GM10248 (cell line): ENCODE data around the gene MUC2.

Experiments used
- CTCF ChIA-PET: fragments of 300-600 bp; sonication (Branson Sonifier 250); formaldehyde crosslinking; extraction: SDS; loops from one replicate; lab custom pipeline; 2021; ENCODE audit warnings: antibody characterized with exemption; lab: Yijun Ruan, JAX
- POLR2A ChIA-PET: fragments of 350-650 bp; sonication (Branson Sonifier 250); formaldehyde crosslinking; extraction: SDS; loops from one replicate; lab custom pipeline; 2020; ENCODE audit warnings: antibody characterized with exemption; lab: Yijun Ruan, JAX
- DNase-seq: peaks from one replicate; pipeline ENCODE4 v3.0.0; 2012; ENCODE audit errors: extremely low spot score
- TF ChIP-seq, protein P1 (sequence below): IDR thresholded peaks from 2 replicates; pipeline ENCODE4 v1.5.1; 2012; ENCODE audit warnings: mild to moderate bottlenecking, low read depth; ENCODE audit errors: extremely low read depth, missing control alignments, control extremely low read depth

MUC2 gene

DNA sequence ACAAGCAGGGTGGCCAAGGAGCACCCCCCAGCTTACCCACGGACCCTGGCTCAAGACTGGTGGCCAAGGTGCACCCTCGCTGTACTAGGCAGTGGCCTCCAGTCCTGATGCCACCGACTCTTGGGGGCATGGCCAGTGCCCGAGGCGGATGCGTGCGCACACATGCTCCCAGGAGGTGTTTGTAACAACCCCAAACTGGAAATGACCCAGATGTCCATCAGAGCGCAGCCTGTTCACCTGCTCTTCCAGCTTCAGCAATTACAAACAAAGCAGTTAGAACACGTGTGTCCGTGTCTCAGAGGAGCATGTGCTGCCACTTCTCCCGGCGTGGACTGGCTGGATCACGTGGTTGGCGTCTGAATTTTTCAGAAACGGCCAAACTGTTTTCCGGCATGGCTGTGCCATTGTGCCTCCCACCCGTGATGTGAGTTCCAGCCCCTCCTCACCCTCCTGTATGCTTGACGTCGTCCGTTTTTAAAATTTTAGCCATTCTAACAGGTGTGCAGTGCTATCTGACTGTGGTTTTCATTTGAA lies 31.0 kb upstream of the MUC2 start:
- TF ChIP-seq, protein P1, sequence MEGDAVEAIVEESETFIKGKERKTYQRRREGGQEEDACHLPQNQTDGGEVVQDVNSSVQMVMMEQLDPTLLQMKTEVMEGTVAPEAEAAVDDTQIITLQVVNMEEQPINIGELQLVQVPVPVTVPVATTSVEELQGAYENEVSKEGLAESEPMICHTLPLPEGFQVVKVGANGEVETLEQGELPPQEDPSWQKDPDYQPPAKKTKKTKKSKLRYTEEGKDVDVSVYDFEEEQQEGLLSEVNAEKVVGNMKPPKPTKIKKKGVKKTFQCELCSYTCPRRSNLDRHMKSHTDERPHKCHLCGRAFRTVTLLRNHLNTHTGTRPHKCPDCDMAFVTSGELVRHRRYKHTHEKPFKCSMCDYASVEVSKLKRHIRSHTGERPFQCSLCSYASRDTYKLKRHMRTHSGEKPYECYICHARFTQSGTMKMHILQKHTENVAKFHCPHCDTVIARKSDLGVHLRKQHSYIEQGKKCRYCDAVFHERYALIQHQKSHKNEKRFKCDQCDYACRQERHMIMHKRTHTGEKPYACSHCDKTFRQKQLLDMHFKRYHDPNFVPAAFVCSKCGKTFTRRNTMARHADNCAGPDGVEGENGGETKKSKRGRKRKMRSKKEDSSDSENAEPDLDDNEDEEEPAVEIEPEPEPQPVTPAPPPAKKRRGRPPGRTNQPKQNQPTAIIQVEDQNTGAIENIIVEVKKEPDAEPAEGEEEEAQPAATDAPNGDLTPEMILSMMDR, result no peak
- POLR2A ChIA-PET, result interaction anchor here (0.6 kb wide), 2 partner anchors 538 to 1356 kb away, joined by 3 read pairs; no protein-coding TSS in a partner anchor
- no peak for DNase-seq
- CTCF ChIA-PET, result interaction anchor here (2.5 kb wide), 1 partner anchor 196 kb away, joined by 7 read pairs; no protein-coding TSS in a partner anchor

- ChIA-PET CTCF (no interaction called here), POLR2A (no interaction called here)
- TF ChIP-seq, protein P1, result no peak
- DNase-seq, result no peak
Measured at GRCh38 chr11:1044160-1044559, 30.5 kb upstream of the MUC2 start.

DNA sequence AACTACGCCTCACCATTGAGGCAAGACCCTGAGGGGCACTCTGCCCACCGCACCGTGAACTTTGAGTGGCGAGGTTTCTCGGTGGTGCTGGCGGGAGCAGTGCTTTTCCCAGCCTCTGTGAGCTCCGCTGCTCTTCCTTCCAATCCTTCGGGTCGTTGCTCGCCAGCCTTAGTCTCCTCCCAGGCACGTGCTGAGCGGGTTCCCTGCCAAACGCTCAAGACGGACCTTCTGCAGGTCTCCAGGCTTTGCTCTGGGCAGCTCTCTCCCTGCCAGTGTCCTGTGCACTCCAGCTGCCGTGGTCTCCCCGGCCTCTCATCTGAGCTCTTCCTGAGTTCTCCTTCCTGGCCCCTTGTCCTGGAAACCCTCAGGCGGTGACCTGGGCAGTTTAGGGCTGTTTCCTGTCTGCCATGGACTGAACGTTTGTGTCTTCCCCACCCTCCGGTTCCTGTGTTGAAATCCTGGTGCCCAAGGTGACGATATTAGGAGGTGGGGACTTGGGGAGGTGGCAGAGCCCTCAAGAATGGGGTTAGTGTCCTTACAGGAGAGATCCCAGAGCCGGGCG lies 27.0 kb upstream of the MUC2 start:
- CTCF ChIA-PET, result interaction anchor here (0.8 to 1.4 kb wide), 2 partner anchors 199 to 200 kb away, joined by 3 read pairs; no protein-coding TSS in a partner anchor
- TF ChIP-seq, protein P1, result no peak
- no peak for DNase-seq
- POLR2A ChIA-PET, result no interaction called here

GRCh38 chr11:1048375-1049070 lies 26.2 kb upstream of the MUC2 start:
- TF ChIP-seq, protein P1, result no peak
- ChIA-PET CTCF (interaction anchor here (0.8 to 1.4 kb wide), 2 partner anchors 200 to 201 kb away, joined by 3 read pairs; no protein-coding TSS in a partner anchor), POLR2A (no interaction called here)
- DNase-seq, result no peak

DNA sequence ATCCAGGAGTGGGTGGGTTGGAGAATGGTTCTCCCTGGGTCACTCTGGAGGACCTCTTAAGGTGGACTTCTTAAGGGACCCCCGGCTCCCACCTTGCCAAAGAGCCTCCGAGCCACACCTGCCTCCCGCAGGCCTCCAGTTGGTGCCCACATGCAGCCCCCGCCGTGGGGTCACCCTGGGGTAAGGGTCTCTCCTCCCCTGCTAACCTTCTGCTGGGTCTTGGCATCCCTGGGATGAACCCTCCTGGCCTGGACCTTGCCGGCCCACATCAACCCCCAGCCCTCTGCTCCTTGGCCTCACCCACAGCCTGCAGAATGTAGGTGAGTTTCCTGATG lies 25.6 kb upstream of the MUC2 start:
- DNase-seq, result no peak
- POLR2A ChIA-PET, result no interaction called here
- CTCF ChIA-PET, result interaction anchor here (3.4 kb wide), 1 partner anchor 201 kb away, joined by 48 read pairs; no protein-coding TSS in a partner anchor
- TF ChIP-seq, protein P1, result no peak

DNA sequence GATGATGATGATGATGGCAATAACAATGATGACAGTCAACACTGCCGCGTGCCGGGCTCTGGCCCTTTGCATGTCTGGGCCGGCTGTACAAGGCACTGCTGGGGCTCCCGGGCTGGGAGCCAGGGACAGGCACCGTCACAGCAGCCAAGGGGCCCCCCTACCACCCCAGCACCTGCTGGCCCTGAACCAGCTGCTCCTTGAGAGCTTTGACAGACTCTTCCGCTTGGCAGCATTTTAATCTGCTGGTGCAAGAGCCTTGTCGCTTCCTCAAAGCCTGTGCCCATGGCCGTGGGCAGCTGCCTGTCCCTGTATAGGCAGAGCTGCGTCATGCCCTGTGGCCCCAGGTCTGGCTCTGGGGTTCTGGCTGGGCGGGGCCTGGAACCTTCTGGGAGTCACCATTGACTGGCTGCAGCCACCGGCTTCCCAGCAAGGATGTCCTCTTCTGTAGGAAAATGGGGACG lies 25.2 kb upstream of the MUC2 start:
- TF ChIP-seq, protein P1, result no peak
- no peak for DNase-seq
- POLR2A ChIA-PET, result no interaction called here
- CTCF ChIA-PET, result interaction anchor here (3.4 kb wide), 1 partner anchor 202 kb away, joined by 48 read pairs; no protein-coding TSS in a partner anchor
